Stimulated activated CD8-positive, alpha-beta memory T cell treated with anti-CD3 and anti-CD28 coated beads, Interleukin-7, amount 100 ng/mL, for 24 hours (primary cell): ENCODE results near the gene PRKCE.

Source experiments
- DNase-seq: peaks from one replicate; pipeline ENCODE4 v3.0.0-alpha.2; 2020; ENCODE audit warnings: low read depth

The PRKCE gene

GRCh38 chr2:45813003-45813941, 161.8 kb downstream of the PRKCE start:
- no peak for DNase-seq

- DNase-seq: no peak
Observed at GRCh38 chr2:45814488-45814887, 163.0 kb downstream of the PRKCE start.

- DNase-seq: no peak
Observed at GRCh38 chr2:45814951-45815621, 163.6 kb downstream of the PRKCE start.

GRCh38 chr2:45816272-45816671, 164.8 kb downstream of the PRKCE start:
- DNase-seq: no peak

GRCh38 chr2:45818591-45818990, 167.1 kb downstream of the PRKCE start:
- no peak for DNase-seq

- DNase-seq: no peak
Observed at GRCh38 chr2:45820048-45820447, 168.6 kb downstream of the PRKCE start.

- DNase-seq: no peak
Observed at GRCh38 chr2:45821558-45822271, 170.2 kb downstream of the PRKCE start.

GRCh38 chr2:45822272-45822630, 170.8 kb downstream of the PRKCE start:
- no peak for DNase-seq

- no peak for DNase-seq
Observed at GRCh38 chr2:45823723-45824206, 172.3 kb downstream of the PRKCE start.

GRCh38 chr2:45825001-45825651, 173.7 kb downstream of the PRKCE start:
- DNase-seq: no peak

GRCh38 chr2:45826460-45826859, 175.0 kb downstream of the PRKCE start:
- DNase-seq: no peak

GRCh38 chr2:45826884-45827635, 175.6 kb downstream of the PRKCE start:
- no peak for DNase-seq

- DNase-seq: no peak
Observed at GRCh38 chr2:45830322-45830721, 178.8 kb downstream of the PRKCE start.

GRCh38 chr2:45833301-45833967, 182.0 kb downstream of the PRKCE start:
- no peak for DNase-seq

GRCh38 chr2:45833968-45834344, 182.5 kb downstream of the PRKCE start:
- DNase-seq: no peak

- no peak for DNase-seq
Observed at GRCh38 chr2:45834372-45834771, 182.9 kb downstream of the PRKCE start.

- no peak for DNase-seq
Observed at GRCh38 chr2:45834858-45835257, 183.4 kb downstream of the PRKCE start.

GRCh38 chr2:45836316-45836715, 184.8 kb downstream of the PRKCE start:
- DNase-seq: no peak

- no peak for DNase-seq
Observed at GRCh38 chr2:45836740-45837139, 185.3 kb downstream of the PRKCE start.

GRCh38 chr2:45837812-45838341, 186.4 kb downstream of the PRKCE start:
- no peak for DNase-seq
